H4 (cell line): ENCODE data around the gene ANKRD24. TPM values are rescaled to one million over a fixed set of nuclear protein-coding genes. Genes with fewer than 3 reads are reported as not detected.
"Not testable (repeated sequence)": the region's sequence is repeated elsewhere in the genome, so short reads cannot be mapped to it uniquely, and the experiment has no call there.

ENCODE experiments used
- DNase-seq: peaks from one replicate; pipeline ENCODE4 v3.0.0-alpha.2; 2015; ENCODE audit warnings: low spot score
- total RNA-seq: library from RNA; depleted of rRNA; stranded (reverse); fragments of >200 nt; shearing (Covaris generic); gene quantifications from 2 replicates; pipeline ENCODE4 v1.2.3, GENCODE V29; 2014

The ANKRD24 gene
- total RNA-seq, 1 experiment from 2014 or later: 0.12 TPM

DNA sequence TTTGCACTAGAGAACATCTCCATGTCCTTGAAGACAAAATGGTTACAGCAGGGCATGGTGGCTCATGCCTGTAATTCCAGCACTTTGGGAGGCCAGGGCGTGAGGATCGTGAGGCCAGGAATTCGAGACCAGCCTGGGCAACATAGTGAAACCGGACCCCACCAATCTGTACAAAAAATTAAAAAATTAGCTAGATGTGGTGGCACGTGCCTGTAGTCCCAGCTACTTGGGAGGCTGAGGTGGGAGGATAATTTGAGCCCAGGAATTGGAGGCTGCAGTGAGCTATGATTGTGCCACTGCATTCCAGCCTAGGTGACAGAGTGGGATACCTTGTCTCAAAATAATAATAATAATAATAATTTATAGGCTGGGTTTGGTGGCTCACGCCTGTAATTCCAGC is 47.7 kb downstream of the ANKRD24 start:
- not testable (repeated sequence) for DNase-seq

DNA sequence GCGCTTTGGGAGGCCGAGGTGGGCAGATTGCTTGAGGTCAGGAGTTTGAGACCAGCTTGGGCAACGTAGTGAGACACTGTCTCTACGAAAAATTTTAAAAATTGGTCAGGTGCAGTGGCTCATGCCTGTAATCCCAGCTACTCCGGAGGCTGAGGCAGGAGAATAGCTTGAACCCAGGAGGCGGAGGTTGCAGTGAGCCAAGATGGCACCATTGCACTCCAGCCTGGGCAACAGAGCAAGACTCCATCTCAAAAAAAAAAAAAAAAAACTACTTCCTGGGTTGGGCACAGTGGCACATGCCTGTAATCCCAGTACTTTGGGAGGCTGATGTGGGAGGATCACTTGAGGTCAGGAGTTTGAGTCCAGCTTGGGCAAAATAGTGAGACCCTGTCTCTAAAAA is 49.0 kb downstream of the ANKRD24 start:
- not testable (repeated sequence) for DNase-seq

DNA sequence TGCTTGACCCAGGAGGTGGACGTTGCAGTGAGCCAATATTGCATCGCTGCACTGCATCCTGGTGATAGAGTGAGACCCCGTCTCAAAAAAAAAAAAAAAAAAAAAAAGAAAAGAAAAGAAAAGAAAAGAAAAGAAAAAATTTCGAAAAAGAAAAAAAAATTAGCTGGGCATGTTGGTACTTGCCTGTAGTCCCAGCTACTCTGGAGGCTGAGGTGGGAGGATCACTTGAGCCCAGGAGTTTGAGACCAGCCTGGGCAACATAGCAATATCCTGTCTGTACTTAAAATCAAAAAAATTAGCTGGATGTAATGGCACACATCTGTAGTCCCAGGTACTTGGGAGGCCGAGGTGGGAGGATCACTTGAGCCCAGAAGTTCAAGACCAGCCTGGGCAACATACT is 49.6 kb downstream of the ANKRD24 start:
- not testable (repeated sequence) for DNase-seq

- DNase-seq: no peak
These were observed 50.3 kb downstream of the ANKRD24 start for GRCh38 chr19:4232614-4233281.

GRCh38 chr19:4233282-4233853 is 50.9 kb downstream of the ANKRD24 start:
- DNase-seq: peak; percentile 32

DNA sequence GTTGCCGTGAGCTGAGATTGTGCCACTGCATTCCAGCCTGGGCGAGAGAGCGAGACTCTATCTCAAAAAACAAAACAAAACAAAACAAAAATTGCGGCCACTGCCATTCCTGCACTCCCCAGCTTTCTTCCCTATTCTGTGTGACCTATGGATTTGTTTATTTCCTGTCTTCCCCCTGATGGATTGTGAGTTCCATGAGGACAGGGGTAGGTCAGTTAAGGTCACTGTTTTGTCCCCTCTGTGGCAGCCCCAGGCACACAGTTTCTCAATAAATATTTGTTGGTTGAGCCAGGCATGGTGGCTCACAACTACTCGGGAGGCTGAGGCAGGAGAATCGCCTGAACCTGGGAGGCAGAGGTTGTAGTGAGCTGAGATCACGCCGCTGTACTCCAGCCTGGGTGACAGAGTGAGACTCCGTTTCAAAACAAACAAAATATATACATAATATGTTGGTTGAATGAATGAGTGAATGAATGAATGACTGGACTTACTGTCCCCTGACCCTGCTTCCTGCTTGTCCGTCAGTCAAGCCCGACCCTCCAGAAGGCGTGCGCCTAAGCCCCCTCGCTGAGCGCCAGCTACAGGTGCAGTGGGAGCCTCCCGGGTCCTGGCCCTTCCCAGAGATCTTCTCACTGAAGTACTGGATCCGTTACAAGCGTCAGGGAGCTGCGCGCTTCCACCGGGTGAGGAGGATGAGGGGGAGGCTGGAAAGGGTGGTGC is 51.8 kb downstream of the ANKRD24 start:
- no peak for DNase-seq

DNA sequence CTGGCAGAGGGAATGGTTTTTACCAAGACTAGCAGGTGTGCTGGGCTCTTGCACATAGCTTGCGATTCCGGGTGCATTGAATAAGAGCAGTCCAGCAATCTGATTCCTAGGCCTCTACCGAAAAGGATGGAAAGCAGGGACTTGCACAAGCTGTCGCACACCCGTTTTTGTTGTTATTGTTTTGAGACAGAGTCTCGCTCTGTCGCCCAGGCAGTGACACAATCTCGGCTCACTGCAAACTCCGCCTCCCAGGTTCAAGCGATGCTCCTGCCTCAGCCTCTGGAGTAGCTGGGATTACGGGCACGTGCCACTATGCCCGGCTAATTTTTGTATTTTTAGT is 52.3 kb downstream of the ANKRD24 start:
- DNase-seq: no peak

DNA sequence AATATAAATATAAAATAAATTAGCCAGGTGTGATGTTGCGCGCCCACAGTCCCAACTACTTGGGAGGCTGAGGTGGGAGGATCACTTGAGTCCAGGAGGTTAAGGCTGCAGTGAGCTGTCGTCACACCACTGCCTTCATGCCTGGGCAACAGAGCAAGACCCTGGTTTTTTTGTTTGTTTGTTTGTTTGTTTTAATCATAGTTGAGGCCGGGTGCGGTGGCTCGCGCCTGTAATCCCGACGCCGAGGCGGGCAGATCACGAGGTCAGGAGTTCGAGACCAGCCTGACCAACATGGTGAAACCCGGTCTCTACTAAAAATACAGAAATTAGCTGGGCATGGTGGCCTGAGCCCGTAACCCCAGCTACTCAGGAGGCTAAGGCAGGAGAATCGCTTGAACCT is 55.0 kb downstream of the ANKRD24 start:
- DNase-seq: not testable (repeated sequence)

- DNase-seq: no peak
These were observed 56.3 kb downstream of the ANKRD24 start for GRCh38 chr19:4238831-4239230.

- DNase-seq: no peak
These were observed 59.4 kb downstream of the ANKRD24 start for GRCh38 chr19:4241824-4242430.

DNA sequence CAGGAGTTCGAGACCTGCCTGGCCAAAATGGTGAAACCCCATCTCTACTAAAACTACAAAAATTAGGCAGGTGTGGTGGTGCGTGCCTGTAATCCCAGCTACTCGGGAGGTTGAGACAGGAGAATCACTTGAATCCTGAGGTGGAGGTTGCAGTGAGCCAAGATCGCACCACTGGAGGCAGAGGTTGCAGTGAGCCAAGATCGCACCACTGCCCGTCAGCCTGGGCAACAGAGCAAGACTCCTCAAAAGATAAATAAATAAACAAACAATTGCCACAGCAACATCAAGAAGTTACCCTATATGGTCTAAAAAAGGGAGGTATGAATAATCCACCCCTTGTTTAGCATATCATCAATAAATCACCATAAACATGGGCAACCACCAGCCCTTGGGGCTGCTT is 63.4 kb downstream of the ANKRD24 start:
- DNase-seq: not testable (repeated sequence)

- peak; percentile 97 for DNase-seq
These were observed 64.5 kb downstream of the ANKRD24 start, which contains the start of gene YJU2 for GRCh38 chr19:4246767-4247593. TSS of gene YJU2 (plus strand) at chr19:4247080. CDS start at chr19:4247147, 67 bp downstream.

- DNase-seq: no peak
These were observed 74.1 kb downstream of the ANKRD24 start for GRCh38 chr19:4256563-4256962.

- DNase-seq: no peak
These were observed 74.5 kb downstream of the ANKRD24 start for GRCh38 chr19:4257025-4257424.

- DNase-seq: no peak
These were observed 75.7 kb downstream of the ANKRD24 start for GRCh38 chr19:4258181-4258580.

GRCh38 chr19:4260613-4261191 is 78.2 kb downstream of the ANKRD24 start:
- DNase-seq: no peak

DNA sequence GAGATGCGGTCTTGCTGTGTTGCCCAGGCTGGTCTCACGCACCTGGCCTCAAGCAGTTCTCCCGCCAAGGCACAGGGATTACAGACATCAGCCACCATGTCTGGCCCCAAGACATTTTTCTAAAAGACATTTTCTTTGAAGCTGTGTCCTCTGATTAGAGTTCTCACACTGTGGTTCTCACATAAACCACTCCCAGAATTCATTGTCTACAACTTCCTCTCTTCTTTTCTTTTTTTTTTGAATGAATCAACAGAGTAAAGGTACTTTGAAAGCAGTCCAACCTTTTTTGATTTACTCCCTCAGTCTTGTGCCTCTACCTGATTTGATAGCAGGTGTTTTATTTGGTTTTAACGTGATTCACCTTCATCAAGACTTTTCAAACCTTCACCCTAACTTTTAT is 82.3 kb downstream of the ANKRD24 start:
- DNase-seq: no peak

GRCh38 chr19:4266253-4267000 is 83.9 kb downstream of the ANKRD24 start:
- DNase-seq: no peak

DNA sequence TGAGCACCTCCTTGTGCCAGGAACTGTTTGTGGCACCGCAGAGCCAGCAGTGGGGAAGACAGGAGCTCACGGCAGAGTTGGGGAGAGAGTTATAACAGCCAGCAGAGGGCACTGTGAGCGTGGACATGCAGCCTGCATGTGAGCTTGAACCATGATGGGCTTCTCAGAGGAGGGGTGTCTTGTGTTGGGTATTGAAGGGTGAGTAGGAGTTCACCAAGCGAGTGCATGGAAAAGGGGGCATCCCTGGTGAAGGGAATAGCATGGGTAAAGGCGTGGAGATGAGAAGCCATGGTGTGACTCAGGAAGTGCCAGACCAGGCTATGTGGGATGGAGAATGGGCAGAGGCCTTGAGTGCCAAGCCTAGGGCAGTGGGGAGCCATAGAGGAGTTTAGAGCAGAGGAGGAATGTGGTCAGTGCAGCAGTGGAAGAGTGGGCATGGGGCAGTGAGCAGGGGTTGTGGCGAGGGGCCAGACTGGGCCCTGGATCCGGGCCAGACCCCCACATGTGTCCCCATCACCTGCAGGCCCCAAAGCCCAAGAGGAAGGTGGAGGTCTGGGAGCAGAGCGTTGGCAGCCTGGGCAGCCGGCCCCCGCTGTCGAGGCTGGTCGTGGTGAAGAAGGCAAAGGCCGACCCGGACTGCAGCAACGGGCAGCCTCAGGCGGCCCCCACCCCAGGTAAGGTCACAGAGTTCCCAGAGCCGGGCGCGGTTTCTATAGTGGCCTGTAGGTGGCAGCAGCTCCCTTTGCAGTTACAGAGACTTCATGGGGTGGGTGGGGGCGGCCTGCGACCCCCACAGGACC is 84.8 kb downstream of the ANKRD24 start:
- peak; percentile 64 for DNase-seq
